Astrocyte of the spinal cord (primary cell): Measurements from ENCODE around the gene DLGAP1.
"Not testable (repeated sequence)": the region's sequence is repeated elsewhere in the genome, so short reads cannot be mapped to it uniquely, and the experiment has no call there.

Experiments used
- DNase-seq: peaks from one replicate; pipeline ENCODE4 v3.0.0; 2011; ENCODE audit warnings: low read depth, low spot score
- H3K4me3 ChIP-seq: 2 replicates; pipeline ENCODE4 v1.5.1; 2011; ENCODE audit warnings: low read depth, mild to moderate bottlenecking, low read length, moderate library complexity
- in situ Hi-C: cut with HindIII; loops from 2 replicates; pipeline ENCODE4 v1.10.0; 2017; ENCODE audit warnings: low sequenced_read_pairs
- TF ChIP-seq, protein P1 (sequence below): IDR thresholded peaks from 2 replicates; pipeline ENCODE4 v1.5.1; 2012; ENCODE audit warnings: low read depth, mild to moderate bottlenecking, low read length, inconsistent platforms

DLGAP1 gene

DNA sequence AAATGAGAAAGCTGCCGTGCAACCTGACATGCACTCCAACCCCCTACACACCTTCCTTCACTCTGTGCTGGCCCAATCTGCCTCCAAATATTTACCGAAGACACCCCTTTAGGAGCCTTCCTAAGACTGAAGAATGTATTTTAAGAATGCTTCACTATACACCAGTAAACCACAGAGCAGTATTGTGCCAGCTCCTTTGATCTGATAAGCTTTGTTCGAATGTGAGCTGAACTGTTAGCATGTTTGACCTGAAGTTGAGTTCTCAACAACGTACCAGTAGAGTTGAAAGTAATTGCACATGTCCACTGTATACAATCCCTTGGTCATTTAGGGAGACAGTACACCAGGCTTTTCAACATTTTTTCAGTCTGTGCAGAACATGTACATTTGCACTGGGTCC, 745.9 kb downstream of the DLGAP1 start:
- DNase-seq = no peak
- in situ Hi-C loops = no loop called here
- H3K4me3 ChIP-seq = no peak overlapping the region
- TF ChIP-seq, protein P1, sequence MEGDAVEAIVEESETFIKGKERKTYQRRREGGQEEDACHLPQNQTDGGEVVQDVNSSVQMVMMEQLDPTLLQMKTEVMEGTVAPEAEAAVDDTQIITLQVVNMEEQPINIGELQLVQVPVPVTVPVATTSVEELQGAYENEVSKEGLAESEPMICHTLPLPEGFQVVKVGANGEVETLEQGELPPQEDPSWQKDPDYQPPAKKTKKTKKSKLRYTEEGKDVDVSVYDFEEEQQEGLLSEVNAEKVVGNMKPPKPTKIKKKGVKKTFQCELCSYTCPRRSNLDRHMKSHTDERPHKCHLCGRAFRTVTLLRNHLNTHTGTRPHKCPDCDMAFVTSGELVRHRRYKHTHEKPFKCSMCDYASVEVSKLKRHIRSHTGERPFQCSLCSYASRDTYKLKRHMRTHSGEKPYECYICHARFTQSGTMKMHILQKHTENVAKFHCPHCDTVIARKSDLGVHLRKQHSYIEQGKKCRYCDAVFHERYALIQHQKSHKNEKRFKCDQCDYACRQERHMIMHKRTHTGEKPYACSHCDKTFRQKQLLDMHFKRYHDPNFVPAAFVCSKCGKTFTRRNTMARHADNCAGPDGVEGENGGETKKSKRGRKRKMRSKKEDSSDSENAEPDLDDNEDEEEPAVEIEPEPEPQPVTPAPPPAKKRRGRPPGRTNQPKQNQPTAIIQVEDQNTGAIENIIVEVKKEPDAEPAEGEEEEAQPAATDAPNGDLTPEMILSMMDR = no peak

DNA sequence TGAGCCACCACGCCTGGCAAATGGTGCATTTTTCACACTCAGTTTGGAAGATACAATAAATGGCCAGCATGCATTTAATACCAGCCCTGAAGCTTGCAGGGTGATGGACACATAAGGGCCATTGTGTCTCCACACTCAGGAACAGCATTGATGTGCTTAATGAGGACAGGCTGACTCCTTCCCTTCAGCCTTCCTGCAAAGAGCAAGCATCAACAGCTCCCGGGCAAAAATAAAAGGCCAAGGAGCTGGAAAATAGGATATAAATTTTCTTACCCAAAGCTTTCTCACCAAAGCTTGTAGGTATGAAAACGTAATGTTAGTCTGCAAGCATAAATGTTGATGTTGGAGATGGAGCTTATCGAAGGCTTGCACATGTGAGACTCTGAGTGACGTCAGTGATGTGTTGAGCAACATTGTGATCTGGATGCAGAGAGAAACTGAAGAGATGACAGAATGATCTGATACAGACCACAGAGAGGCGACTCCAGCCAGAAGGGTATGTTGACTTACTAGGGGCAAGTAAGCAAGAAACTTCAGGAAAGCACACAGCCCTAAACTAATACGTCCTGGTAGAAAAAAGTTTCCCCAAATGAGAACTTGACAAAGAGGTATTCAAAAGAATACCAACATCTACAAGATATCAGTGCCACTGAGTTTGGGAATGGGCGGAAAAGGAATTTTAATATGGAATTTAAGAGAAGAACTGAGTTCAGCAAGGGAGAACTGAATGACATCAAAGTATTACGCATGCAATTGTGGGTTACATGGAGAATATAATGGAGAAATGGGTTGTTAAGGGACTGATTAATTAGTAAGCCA, 748.6 kb downstream of the DLGAP1 start:
- DNase-seq = no peak
- TF ChIP-seq, protein P1 = no peak
- in situ Hi-C loops = no loop called here
- H3K4me3 ChIP-seq = no peak overlapping the region

GRCh38 chr18:3704556-3705344, 750.4 kb downstream of the DLGAP1 start:
- no peak overlapping the region for H3K4me3 ChIP-seq
- in situ Hi-C loops = no loop called here
- TF ChIP-seq, protein P1 = no peak
- DNase-seq = peak; percentile 33

DNA sequence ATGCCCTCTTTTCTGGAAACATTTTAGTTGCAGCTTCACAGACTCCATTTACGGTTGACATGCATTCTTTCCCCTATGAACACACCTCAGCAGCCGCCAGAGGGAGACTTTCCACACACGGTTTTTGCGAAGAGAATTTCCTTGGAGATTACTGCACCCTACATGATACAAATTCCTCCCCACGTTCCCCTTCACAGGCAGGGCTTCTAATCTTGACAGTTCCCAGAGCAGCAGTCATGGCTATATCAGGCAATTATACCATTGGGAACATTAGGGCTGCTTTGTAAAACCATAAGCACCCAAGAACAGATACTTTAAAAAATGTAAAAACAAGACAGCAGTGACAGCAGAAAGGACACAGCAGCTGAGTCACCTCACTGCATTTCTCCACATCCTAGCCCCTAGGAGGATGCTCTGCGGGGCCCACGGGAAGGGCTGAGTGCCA, 751.4 kb downstream of the DLGAP1 start:
- in situ Hi-C loops = no loop called here
- DNase-seq = peak; percentile 69
- no peak overlapping the region for H3K4me3 ChIP-seq
- TF ChIP-seq, protein P1 = peak; percentile 91

DNA sequence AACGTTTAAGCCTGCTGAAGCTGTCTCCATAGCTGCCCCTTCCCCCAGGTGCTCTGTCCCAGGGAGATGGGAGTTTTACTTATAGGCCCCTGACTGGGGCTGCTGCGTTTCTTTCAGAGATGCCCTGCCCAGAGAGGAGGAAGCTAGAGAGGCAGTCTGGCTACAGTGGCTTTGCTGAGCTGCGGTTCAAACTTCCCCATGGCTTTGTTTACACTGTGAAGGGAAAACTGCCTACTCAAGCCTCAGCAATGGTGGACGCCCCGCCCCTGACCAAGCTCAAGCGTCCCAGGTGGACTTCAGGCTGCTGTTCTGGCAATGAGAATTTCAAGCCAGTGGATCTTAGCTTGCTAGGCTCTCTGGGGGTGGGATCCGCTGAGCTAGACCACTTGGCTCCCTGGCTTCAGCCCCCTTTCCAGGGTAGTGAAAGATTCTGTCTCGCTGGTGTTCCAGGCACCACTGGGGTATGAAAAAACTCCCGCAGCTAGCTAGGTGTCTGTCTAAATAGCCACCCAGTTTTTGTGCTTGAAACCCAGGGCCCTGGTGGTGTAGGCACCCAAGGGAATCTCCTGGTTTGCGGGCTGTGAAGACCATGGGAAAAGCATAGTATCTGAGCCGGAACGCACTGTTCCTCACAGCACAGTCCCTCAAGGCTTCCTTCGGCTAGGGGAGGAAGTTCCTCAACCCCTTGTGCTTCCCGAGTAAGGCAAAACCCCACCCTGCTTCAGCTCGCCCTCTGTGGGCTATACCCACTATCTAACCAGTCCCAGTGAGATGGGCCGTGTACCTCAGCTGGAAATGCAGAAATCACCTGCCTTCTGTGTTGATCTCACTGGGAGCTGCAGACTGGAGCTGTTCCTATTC, 755.2 kb downstream of the DLGAP1 start:
- in situ Hi-C loops, DNase-seq, H3K4me3 ChIP-seq: not testable (repeated sequence)

- H3K4me3 ChIP-seq, DNase-seq, in situ Hi-C loops: not testable (repeated sequence)
Measured at GRCh38 chr18:3694030-3694778, 760.9 kb downstream of the DLGAP1 start.

GRCh38 chr18:3693410-3693809, 761.7 kb downstream of the DLGAP1 start:
- H3K4me3 ChIP-seq = no peak overlapping the region
- TF ChIP-seq, protein P1 = no peak
- in situ Hi-C loops = no loop called here
- DNase-seq = no peak
